HG03108 (cell line): ENCODE results near the gene P2RX3.
"Not testable (repeated sequence)": the region's sequence is repeated elsewhere in the genome, so short reads cannot be mapped to it uniquely, and the experiment has no call there.

Source experiments
- ATAC-seq: cut with Tn5 transposase; IDR thresholded peaks from one replicate; pipeline ENCODE4 v1.9.1; 2021; ENCODE audit warnings: moderate library complexity; ENCODE audit not compliant: unreplicated experiment

Gene P2RX3

DNA sequence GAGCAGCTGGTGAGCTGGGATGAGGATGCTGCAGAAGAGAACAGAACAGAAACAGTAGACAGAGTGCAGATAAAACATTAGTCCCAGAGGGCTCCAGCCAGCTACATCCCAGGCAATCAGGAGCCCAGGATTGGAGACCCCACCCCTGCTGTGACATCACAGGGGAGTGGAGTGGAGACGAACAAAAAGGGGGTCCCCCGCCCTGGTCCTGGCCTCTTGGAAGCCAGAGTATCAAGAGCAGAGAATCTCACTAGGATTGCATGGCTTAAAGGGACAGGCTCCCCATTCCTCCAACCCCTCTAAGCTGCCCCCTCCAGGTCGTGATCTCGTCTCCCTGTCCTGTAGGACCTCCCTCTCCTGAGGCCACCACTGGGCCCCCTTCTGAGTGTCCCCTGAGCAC, at the start of gene P2RX3:
Gene P2RX3 (plus strand): TSS at position 211 of the 400 bp plus-strand sequence. CDS start 199 bp downstream, outside the sequence.
- no peak for ATAC-seq

DNA sequence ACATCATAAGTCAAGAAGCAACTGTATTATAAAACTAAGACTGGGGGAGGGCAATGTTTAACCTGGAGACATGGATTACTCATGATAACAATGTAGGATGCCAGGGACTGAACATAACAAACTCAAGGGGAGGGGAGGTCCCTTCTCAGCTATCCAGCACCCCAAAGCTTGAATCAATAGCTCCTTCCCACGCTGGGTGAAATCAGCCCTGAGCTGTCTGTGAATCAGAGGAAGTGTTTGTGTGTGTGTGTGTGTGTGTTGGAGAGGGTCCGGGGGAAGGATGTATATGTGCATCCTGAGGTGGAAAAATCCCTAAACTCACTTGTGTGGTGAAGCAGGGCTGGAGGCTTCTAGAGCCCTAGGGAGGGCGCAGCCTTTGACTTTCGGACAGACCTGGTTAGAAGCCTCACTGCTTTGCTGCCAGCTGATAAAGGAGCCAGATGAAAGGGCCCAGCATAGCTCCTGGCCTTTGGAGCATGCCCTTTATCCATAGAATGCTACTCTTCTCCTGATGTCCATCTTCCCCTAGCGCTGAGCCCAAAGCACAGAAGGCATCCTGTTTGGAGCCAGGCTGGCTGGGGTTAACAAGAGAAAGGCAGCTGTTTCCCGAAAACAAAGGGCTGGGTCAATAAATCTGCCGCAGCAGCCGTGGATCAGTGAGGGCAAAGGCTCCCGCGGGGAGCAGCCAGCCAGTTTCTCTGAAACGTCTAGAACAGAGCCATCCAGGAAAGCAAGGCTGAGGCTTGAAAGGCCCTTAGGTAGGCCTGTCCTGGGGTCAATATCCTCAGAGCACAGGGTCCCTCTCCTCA, 49.2 kb upstream of the P2RX3 start:
- no peak for ATAC-seq

DNA sequence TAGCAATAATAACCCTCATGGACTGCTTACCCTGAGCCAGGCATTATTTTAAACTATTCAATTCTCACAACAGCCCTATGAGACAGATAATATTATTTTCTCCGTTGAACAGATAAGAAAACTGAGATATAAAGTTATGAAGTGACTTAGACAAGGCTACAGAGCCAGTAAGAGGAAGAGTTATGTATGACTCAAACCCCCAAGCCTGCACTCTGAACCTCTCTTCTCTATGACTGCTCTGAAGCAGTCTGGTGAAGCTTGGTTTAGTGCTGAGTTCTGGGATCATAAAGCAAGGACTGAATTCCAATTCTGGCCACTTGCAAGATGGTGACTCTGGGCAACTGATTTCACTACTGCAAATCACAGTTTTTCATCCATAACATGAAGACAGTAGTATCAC, 47.9 kb upstream of the P2RX3 start:
- no peak for ATAC-seq

DNA sequence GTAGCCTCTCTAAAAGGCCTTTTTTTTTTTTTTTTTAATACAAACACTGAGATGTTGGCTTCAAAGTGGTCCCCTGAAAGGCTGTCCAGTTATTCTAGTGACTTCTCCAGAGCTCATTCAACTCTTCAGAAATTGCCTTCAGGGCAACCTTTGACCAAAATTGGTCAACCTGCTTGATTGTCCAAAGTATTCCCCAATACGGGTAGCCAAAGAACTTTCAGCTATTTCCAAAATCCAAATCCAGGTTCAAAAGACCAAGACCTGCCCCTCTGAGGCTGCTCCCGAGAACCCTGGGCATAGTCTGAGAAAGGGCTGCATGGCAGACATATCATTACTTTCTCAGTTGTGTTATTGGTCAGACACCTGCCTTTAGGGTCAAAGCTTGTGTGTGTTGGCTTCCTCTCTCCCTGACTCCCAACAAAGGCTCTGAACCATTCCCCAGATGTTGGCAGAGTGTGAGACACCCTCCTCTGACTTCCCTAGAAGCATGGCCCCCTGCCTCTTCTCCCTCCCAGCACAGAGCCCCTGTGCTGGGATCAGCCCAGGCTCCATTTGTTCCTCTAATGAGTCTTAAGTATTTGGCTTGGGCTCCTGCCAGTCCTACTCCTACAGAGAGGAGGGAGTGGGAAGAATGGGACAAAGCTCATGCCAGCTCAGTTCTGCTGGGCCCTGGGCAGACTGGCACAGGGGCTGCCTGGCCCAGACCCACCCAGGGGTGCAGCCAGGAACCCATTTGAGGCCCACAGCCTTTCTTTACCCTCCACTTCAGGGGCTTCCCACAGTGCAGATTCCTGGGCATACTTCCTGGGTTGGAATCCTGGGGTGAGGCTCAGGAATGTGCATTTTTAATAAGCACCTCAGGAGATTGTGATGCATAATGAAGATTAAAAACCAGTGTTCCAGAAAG, 43.7 kb upstream of the P2RX3 start:
- ATAC-seq, result no peak

- not testable (repeated sequence) for ATAC-seq
These were observed 41.9 kb upstream of the P2RX3 start for GRCh38 chr11:57296205-57296604.

DNA sequence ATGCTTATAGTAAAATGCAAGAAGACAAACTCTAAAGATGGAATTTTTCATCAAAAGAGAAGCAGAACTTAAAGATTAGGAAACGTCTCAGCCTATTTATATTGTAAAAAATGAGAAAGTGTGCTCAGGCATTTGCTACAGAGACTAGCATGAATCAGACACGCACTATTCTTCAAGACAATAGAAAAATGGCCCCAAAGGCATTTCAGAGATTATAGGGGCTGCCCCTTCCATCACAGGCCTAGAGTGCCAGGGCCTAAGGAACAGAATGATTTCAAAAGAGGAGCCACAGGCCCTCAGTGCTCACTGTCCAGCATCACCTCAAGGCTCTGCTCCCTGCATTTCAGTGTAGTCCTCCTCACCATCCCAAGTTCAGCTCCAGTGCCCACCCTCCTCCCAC, 40.9 kb upstream of the P2RX3 start:
- no peak for ATAC-seq

- ATAC-seq, result no peak
These were observed 38.9 kb upstream of the P2RX3 start for GRCh38 chr11:57299150-57299737.

GRCh38 chr11:57300785-57301184, 37.4 kb upstream of the P2RX3 start:
- no peak for ATAC-seq

DNA sequence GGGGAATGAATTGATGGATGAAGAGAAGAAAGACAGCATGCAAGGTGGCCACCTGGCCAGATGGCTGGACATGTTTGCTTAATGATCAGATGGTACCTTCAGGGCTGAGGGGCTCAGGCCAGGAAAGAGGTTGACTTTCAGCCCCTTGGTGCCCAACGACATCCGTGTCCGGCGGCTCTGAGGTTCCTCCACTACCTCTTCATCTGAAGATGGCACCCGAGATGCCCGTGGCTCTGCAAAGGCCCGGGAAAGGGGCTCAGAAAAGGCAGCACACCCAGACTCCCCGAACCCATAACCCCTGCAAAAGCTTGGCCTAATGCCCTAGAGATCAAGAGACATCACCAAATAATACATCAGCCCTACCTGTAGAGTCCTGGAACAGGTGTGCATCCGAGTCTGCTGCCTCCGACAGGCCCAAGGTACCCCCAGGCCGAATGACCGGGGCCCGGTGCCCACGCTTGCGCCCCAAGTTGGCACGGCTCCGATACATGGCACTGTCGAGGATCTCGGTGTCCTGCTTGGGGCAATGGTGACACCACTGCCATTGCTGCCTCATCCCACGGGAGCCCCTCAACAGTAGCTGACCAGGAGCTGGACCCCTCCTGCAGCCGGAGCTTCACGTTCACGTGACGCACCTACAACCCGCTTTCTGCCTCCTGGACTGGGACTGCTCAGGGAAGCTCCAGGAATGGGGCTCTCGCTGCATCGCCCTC, 36.3 kb upstream of the P2RX3 start:
- no peak for ATAC-seq

GRCh38 chr11:57302489-57302888, 35.7 kb upstream of the P2RX3 start:
- ATAC-seq, result no peak

DNA sequence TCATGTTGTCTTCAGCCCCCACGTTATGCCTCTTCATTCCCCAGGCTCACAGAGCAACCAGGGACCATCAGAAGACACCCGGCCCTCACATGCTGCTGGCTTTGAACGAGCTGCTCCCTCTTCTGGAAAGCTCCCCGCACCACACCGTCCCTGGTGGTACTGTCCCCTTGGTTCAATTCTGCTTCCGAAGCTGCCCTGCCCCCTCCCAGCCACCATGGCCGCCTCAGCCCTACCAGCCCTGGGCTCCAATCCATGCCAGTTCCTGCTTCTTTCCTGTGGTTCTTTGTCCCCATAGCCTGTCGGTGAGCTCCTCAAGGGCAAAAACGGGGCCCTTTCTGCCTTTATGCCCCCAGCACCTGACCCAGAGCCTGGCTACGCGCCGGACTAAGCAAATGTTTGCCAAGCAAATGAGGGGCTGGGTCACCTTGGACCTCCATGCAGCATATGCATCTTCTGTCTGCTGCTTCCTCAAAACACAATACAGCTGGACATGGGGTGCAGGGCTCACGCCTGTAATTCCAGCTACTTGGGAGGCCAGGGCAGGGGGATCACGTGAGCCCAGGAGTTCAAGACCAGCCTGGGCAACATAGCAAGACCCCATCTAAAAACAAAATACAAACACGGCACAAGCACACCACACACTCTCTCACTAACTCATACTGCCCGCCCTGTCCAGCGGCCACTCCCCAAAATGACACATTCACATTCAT, 34.7 kb upstream of the P2RX3 start:
- ATAC-seq, result no peak

DNA sequence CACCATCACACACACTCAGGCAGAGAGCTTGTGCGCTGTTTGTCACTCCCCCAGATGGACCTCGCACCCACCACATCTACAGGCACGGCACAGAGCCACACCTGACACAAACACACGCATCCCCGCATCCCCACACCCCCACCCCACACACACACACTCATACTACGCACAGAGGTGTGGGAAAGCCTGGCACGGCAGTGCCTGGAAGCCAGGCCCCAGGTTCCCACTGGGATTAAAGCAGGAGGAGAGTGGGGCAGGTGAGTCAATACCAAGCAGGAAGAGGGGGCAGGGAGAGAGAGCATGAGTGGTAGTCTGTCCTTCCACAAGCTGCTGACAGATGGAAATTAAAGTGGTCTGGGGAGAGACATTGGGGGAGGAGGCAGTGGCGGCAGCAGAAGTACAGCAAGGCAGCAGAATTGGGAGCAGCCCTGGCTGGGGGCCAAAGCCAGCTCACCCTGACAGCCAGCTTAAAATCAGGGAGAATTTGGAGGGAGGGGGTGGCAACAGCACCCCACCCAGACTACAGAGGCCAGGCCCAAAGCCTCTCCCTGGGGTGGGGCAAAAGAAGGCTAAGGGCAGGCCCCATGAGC, 34.1 kb upstream of the P2RX3 start:
- ATAC-seq, result no peak

DNA sequence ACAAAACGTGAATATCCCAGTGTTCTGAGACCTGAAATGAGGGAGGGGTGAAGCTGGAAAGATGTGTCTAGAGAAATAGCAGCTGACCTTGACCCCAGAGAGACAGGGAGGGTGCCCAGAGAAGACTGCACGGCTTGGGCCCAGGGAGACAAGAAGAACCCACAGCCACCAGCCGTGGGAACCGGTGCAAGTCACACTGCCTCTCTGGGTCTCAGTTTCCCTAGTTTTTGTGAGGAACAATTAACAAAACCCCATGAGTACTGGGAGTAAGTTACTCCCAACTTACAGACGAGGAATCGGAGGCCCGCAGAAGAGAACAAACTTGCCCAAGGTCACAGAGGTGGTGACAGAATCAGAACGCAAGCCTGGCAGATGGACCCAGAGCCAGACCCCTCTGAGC, 32.6 kb upstream of the P2RX3 start:
- ATAC-seq, result no peak

DNA sequence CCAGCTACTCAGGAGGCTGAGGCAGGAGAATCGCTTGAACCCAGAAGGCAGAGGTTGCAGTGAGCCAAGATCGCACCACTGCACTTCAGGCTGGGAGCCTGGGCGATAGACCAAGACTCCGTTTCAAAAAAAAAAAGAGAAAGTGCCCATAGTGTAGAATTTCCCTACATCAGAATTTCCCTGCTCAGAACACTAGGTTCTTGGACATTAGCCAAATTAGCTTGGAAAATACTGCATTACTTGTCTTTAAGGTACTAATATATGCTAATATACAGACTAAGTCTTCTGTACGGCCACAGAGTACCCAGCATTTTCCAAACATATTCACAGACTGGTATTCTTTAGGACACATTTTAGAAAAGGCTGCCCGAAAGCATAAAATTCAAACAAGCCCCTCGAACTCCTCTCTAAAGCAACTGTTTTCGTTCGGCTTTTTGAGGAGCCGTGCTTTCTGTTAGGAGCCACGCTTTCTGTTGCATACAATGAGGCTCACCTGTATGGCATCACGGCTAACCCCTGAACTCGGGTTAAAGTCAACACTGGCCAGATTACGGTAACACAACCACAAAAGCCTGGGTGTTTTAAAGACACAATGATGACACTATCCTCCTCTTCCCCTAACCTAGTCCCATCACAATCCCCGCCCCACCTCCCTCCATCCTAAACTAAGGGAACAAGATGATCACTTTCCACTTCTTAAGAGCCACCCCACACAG, 31.8 kb upstream of the P2RX3 start:
- ATAC-seq, result no peak

DNA sequence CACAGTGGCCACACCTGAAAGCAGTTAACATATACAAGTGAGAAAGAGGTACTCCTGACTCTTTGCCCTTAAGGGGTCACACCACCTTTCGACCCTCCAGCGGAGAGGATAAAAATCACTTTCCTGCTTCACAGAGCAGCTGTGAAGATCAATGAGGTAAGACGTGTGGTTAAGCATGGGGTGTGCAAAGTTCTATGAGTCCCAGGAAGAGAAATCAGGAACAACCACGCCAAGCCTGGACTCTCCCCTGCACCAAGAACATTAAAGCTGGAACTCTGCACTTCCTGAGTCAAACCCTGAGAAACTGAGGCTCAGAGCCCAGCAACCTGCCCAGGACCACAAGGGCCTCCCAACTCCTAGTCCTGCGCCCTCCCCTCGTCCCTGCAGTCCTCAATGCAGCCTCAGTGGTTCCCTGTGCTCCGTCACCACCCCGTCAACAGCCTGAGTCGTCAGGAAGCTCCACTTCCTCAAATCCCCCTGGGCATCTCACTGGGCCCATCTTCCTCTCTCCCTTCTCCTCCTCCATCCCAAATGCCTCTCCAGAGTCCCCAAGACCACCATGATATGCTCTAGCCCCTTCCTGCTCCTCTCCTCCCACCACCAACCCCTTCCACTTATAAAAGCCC, 31.1 kb upstream of the P2RX3 start:
- no peak for ATAC-seq

- no peak for ATAC-seq
These were observed 30.4 kb upstream of the P2RX3 start for GRCh38 chr11:57307666-57308270.

GRCh38 chr11:57308426-57309060, 29.6 kb upstream of the P2RX3 start:
- ATAC-seq, result no peak
